CD4-positive, alpha-beta T cell (primary cell): Measurements from ENCODE around the gene MRPL39. TPM values are rescaled to one million over a fixed set of nuclear protein-coding genes. Genes with fewer than 3 reads are reported as not detected.

Experiments used
- ATAC-seq: fragments of 200-7000 bp; cut with Tn5 transposase; one replicate; pipeline ENCODE4 v1.10.0; 2022; ENCODE audit warnings: mild to moderate bottlenecking; ENCODE audit not compliant: poor library complexity
- CTCF ChIA-PET: fragments of 350-600 bp; sonication (Branson Sonifier 250); formaldehyde crosslinking; loops from one replicate; lab custom pipeline; 2021; ENCODE audit warnings: antibody characterized with exemption, inconsistent platforms; lab: Charles Lee
- POLR2A ChIA-PET: fragments of 350-600 bp; sonication (Branson Sonifier 250); formaldehyde crosslinking; loops from one replicate; lab custom pipeline; 2021; ENCODE audit warnings: antibody characterized with exemption, inconsistent platforms; lab: Charles Lee
- DNase-seq, 14 experiments: peaks; one replicate each; pipeline ENCODE4 v3.0.0-alpha.2; 2013 to 2020; ENCODE audit warnings: mixed read lengths in 2 of 14
- H3K27ac ChIP-seq, 2 donors: one replicate each; pipeline versions ENCODE4 v1.5.1 to v1.7.0; 2013; ENCODE audit warnings: low read length in 2 of 2, low read depth in 1 of 2, mild to moderate bottlenecking in 1 of 2
- H3K27me3 ChIP-seq, 2 experiments: 1 replicate in 1 of 2; 2 replicates in 1 of 2; pipeline versions ENCODE4 v1.6.1 to v1.7.0; 2013; ENCODE audit warnings: low read length in 2 of 2, control low read depth in 1 of 2, mild to moderate bottlenecking in 1 of 2, moderate library complexity in 1 of 2; ENCODE audit not compliant: insufficient read depth in 2 of 2, control insufficient read depth in 1 of 2
- H3K36me3 ChIP-seq: one replicate; pipeline ENCODE4 v1.6.1; 2013; ENCODE audit warnings: low read length, control low read depth; ENCODE audit not compliant: insufficient read depth
- H3K4me1 ChIP-seq: one replicate; pipeline ENCODE4 v1.6.1; 2013; ENCODE audit warnings: low read length, control low read depth; ENCODE audit not compliant: insufficient read depth
- H3K4me3 ChIP-seq: one replicate; pipeline ENCODE4 v1.5.1; 2013; ENCODE audit warnings: mild to moderate bottlenecking, low read length, moderate library complexity
- H3K9me3 ChIP-seq, 2 experiments: 1 replicate in 1 of 2; 2 replicates in 1 of 2; pipeline versions ENCODE4 v1.6.1 to v1.7.0; 2013; ENCODE audit warnings: low read length in 2 of 2, mild to moderate bottlenecking in 2 of 2, control low read depth in 1 of 2, moderate library complexity in 1 of 2; ENCODE audit not compliant: control insufficient read depth in 1 of 2, insufficient read depth in 1 of 2
- H3K27ac Mint-ChIP-seq: one replicate; pipeline ENCODE4 v1.8.0; 2020; ENCODE audit warnings: mixed read lengths
- H3K27me3 Mint-ChIP-seq: one replicate; pipeline ENCODE4 v1.8.0; 2021; ENCODE audit warnings: mixed read lengths
- H3K36me3 Mint-ChIP-seq: one replicate; pipeline ENCODE4 v1.8.0; 2021; ENCODE audit warnings: low read depth, mixed read lengths
- H3K4me1 Mint-ChIP-seq: one replicate; pipeline ENCODE4 v1.8.0; 2021; ENCODE audit warnings: low read depth, mixed read lengths
- H3K4me3 Mint-ChIP-seq: one replicate; pipeline ENCODE4 v1.8.0; 2020; ENCODE audit warnings: mild to moderate bottlenecking, mixed read lengths
- H3K9me3 Mint-ChIP-seq: one replicate; pipeline ENCODE4 v1.8.0; 2020; ENCODE audit warnings: mixed read lengths
- intact Hi-C, 2 experiments: fragments of 100-400 bp; cut with DNase I in 1 of 2; cut with micrococcal nuclease in 1 of 2; formaldehyde crosslinking; loops; one replicate each; pipeline versions ENCODE4 v1.15.1 to v1.9.0; 2023 to 2025; cut with DNase I, micrococcal nuclease
- total RNA-seq, 174 experiments: library from RNA in 2 of 174; stranded (reverse) in 2 of 174; gene quantifications; one replicate each; pipeline ENCODE4 v1.2.3 and lab custom pipeline; 2021 to 2026
- TF ChIP-seq, protein P1 (sequence below): fragments of 200-600 bp; IDR thresholded peaks from one replicate; pipeline ENCODE4 v1.8.0; 2022; ENCODE audit warnings: antibody characterized with exemption, mild to moderate bottlenecking

Gene MRPL39
- total RNA-seq, 2 experiments from 2014 or later, result 10.7 to 15.2 TPM

DNA sequence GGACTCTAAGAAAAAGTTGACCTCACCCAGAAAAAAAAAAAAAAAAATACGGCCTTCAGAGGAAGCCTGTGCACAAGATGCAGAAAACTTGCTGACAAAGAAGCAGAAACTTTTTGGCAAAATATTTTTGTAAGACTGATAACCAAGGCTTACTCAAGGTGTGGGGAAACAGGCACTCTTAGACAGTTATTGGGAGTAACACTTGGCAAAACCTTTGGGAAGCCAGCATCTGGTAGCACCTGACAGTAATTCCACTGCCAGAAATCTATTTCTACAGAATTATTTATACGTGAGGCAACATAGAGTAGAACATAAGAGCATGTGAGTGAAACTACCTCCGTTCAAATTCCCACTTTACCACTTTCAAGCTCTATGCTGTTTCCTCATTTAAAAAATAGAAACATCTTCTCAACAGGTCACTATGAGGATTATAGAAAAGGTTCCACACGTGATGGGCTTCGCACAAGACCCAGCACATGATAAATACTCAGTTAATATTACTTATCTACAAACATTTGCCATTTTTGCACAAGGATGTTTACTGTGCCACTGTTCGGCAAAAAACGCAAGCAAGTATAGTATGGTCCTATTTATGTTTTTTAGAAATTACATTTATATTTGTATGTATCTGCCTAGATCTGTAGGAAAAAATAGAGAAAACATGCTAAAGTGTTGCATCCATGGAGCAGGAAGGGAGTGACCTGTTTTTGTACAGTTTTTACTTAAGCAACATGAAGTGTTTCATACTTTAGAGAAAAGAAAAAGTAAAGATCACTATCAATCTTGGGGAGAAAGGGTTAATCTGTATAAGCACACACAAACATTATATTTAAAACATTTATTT is 22.2 kb downstream of the MRPL39 start:
- Histone ChIP-seq H3K36me3 (peaks cover 36% of the 10 kb centered on the region), H3K4me3 (no peak overlapping the region), H3K4me1 (no peaks in the 10 kb centered on the region), H3K27me3 (no peaks in the 10 kb centered on the region), H3K27ac (no peak overlapping the region), H3K9me3 (no peaks in the 10 kb centered on the region)
- Mint-ChIP-seq H3K9me3 (no peaks in the 10 kb centered on the region), H3K4me3 (no peak overlapping the region), H3K36me3 (peaks cover 64% of the 10 kb centered on the region), H3K27me3 (no peaks in the 10 kb centered on the region), H3K27ac (peak overlapping the region; percentile 71), H3K4me1 (peaks cover 61% of the 10 kb centered on the region)
- CTCF ChIA-PET, result no interaction called here
- intact Hi-C loops, result no loop called here
- ATAC-seq, result no peak
- POLR2A ChIA-PET, result interaction anchor here (0.6 to 2.1 kb wide), 4 partner anchors 12 to 54 kb away, joined by 3 to 8 read pairs (median 4); no protein-coding TSS in a partner anchor
- DNase-seq, result no peak
- TF ChIP-seq, protein P1, sequence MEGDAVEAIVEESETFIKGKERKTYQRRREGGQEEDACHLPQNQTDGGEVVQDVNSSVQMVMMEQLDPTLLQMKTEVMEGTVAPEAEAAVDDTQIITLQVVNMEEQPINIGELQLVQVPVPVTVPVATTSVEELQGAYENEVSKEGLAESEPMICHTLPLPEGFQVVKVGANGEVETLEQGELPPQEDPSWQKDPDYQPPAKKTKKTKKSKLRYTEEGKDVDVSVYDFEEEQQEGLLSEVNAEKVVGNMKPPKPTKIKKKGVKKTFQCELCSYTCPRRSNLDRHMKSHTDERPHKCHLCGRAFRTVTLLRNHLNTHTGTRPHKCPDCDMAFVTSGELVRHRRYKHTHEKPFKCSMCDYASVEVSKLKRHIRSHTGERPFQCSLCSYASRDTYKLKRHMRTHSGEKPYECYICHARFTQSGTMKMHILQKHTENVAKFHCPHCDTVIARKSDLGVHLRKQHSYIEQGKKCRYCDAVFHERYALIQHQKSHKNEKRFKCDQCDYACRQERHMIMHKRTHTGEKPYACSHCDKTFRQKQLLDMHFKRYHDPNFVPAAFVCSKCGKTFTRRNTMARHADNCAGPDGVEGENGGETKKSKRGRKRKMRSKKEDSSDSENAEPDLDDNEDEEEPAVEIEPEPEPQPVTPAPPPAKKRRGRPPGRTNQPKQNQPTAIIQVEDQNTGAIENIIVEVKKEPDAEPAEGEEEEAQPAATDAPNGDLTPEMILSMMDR, result no peak

DNA sequence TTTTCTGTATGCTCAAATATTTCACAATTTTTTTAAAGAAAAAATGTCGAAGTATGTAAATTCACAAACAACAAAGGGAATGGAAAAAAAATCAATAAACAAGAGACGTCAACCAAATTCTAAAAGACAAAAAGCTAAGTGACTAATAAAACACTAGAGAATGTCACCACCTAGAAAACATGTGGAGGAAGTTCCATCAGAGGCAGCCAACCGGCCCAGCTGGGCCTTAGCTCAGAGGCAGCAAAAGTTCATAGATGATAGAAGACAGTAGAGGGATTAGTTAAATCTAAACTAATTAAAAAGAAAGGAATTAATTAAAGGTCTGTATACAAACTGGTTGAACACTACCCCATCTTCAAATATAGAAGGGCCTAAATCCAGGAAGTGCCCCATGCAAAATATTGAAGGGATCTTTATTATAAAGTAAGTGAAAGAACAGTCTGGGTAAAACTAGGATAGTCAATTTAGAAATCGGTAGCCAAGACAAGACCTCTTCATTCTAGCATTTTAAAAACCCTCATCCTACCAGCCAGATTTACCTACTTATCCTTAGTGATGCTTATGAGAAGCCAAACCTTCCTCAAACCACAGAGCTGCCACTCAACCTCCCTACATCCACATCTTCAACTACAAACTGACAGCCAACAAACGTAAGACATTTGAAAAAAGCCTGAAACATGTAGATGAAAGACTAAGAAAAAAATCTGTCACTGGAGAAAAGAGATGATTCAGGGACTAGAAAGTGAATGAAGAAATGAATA is 23.7 kb downstream of the MRPL39 start:
- H3K27ac Mint-ChIP-seq, result peak overlapping the region; percentile 71
- Histone ChIP-seq H3K9me3 (no peaks in the 10 kb centered on the region), H3K27ac (peak overlapping the region in 1 of 2 donors; percentile 6), H3K4me3 (no peak overlapping the region), H3K4me1 (no peaks in the 10 kb centered on the region), H3K36me3 (peaks cover 22% of the 10 kb centered on the region), H3K27me3 (no peaks in the 10 kb centered on the region)
- ATAC-seq (no peak), DNase-seq (no peak)
- intact Hi-C loops, result no loop called here
- POLR2A ChIA-PET, result interaction anchor here (0.9 to 1.3 kb wide), 4 partner anchors 9 to 22 kb away, joined by 3 to 6 read pairs (median 4); no protein-coding TSS in a partner anchor
- peaks cover 54% of the 10 kb centered on the region for H3K4me1 Mint-ChIP-seq
- H3K27me3 Mint-ChIP-seq, result no peaks in the 10 kb centered on the region
- no peak overlapping the region for H3K4me3 Mint-ChIP-seq
- CTCF ChIA-PET, result interaction anchor here (1.2 kb wide), 1 partner anchor 9 kb away, joined by 5 read pairs; no protein-coding TSS in a partner anchor
- peaks cover 49% of the 10 kb centered on the region for H3K36me3 Mint-ChIP-seq
- no peaks in the 10 kb centered on the region for H3K9me3 Mint-ChIP-seq
- TF ChIP-seq, protein P1, result no peak

DNA sequence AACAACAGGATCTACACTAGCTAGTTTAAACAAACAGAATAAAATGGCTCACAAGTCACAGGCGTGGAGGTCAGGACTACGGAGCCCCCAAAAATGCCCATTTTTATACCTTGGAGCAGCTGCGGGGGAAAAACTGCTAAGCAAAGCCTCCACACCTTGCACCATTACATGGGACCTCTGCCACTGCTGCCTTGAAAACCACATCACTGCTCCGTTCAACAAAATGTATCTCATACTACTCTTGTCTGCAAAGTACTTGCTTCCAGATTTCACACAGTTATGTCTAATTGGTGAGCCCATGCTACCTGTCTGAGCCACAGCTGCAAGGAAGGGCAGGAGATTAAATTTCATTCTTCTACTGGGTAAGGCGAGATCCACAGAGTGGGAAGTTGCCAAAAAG is 24.4 kb downstream of the MRPL39 start:
- TF ChIP-seq, protein P1, result no peak
- DNase-seq, result no peak
- peaks cover 5% of the 10 kb centered on the region for H3K4me1 ChIP-seq
- H3K4me3 ChIP-seq, result no peak overlapping the region
- no peak for ATAC-seq
- no peaks in the 10 kb centered on the region for H3K9me3 ChIP-seq
- Mint-ChIP-seq H3K27me3 (no peaks in the 10 kb centered on the region), H3K4me1 (peaks cover 60% of the 10 kb centered on the region), H3K4me3 (no peak overlapping the region), H3K9me3 (no peaks in the 10 kb centered on the region), H3K27ac (peak overlapping the region; percentile 71), H3K36me3 (peaks cover 43% of the 10 kb centered on the region)
- peak overlapping the region in 1 of 2 donors; percentile 5 for H3K27ac ChIP-seq
- H3K27me3 ChIP-seq, result no peaks in the 10 kb centered on the region
- peaks cover 17% of the 10 kb centered on the region for H3K36me3 ChIP-seq
- ChIA-PET POLR2A (interaction anchor here (0.6 to 1.3 kb wide), 3 partner anchors 8 to 23 kb away, joined by 4 read pairs; no protein-coding TSS in a partner anchor), CTCF (interaction anchor here (1.2 kb wide), 1 partner anchor 8 kb away, joined by 5 read pairs; no protein-coding TSS in a partner anchor)
- intact Hi-C loops, result no loop called here
